Measurements from ENCODE around the gene DYNC1I2.

- TF ChIP-seq, protein P1, sequence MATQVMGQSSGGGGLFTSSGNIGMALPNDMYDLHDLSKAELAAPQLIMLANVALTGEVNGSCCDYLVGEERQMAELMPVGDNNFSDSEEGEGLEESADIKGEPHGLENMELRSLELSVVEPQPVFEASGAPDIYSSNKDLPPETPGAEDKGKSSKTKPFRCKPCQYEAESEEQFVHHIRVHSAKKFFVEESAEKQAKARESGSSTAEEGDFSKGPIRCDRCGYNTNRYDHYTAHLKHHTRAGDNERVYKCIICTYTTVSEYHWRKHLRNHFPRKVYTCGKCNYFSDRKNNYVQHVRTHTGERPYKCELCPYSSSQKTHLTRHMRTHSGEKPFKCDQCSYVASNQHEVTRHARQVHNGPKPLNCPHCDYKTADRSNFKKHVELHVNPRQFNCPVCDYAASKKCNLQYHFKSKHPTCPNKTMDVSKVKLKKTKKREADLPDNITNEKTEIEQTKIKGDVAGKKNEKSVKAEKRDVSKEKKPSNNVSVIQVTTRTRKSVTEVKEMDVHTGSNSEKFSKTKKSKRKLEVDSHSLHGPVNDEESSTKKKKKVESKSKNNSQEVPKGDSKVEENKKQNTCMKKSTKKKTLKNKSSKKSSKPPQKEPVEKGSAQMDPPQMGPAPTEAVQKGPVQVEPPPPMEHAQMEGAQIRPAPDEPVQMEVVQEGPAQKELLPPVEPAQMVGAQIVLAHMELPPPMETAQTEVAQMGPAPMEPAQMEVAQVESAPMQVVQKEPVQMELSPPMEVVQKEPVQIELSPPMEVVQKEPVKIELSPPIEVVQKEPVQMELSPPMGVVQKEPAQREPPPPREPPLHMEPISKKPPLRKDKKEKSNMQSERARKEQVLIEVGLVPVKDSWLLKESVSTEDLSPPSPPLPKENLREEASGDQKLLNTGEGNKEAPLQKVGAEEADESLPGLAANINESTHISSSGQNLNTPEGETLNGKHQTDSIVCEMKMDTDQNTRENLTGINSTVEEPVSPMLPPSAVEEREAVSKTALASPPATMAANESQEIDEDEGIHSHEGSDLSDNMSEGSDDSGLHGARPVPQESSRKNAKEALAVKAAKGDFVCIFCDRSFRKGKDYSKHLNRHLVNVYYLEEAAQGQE (tag by site-specific recombination; IDR thresholded peaks at IDR 0.05): no peak
- TF ChIP-seq ZNF510 (tag by site-specific recombination; IDR thresholded peaks at IDR 0.05; ENCODE audit: insufficient replicate concordance): no peak
- TF ChIP-seq ZFP41 (tag by site-specific recombination; IDR thresholded peaks at IDR 0.05; ENCODE audit: borderline replicate concordance): no peak
- no peak for TF ChIP-seq ZNF837 (tag by site-specific recombination; IDR thresholded peaks at IDR 0.05)
- TF ChIP-seq, protein P2, sequence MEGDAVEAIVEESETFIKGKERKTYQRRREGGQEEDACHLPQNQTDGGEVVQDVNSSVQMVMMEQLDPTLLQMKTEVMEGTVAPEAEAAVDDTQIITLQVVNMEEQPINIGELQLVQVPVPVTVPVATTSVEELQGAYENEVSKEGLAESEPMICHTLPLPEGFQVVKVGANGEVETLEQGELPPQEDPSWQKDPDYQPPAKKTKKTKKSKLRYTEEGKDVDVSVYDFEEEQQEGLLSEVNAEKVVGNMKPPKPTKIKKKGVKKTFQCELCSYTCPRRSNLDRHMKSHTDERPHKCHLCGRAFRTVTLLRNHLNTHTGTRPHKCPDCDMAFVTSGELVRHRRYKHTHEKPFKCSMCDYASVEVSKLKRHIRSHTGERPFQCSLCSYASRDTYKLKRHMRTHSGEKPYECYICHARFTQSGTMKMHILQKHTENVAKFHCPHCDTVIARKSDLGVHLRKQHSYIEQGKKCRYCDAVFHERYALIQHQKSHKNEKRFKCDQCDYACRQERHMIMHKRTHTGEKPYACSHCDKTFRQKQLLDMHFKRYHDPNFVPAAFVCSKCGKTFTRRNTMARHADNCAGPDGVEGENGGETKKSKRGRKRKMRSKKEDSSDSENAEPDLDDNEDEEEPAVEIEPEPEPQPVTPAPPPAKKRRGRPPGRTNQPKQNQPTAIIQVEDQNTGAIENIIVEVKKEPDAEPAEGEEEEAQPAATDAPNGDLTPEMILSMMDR (tag by site-specific recombination; IDR thresholded peaks at IDR 0.05): no peak
- no peak for TF ChIP-seq YY1 (tag by site-specific recombination; IDR thresholded peaks at IDR 0.05)
- TF ChIP-seq ZNF843 (tag by site-specific recombination; IDR thresholded peaks at IDR 0.05): no peak
- TF ChIP-seq HOXA7 (CRISPR knock-in tag; IDR thresholded peaks at IDR 0.05; ENCODE audit: borderline replicate concordance): no peak
- TF ChIP-seq ZFP37 (tag by site-specific recombination; IDR thresholded peaks at IDR 0.05): no peak
- no peak for TF ChIP-seq SALL2 (tag by site-specific recombination; IDR thresholded peaks at IDR 0.05; ENCODE audit: borderline replicate concordance)
Observed at GRCh38 chr2:171735991-171736710, 48.9 kb downstream of the DYNC1I2 start.

All from HEK293 (cell line).